Endodermal cell (in vitro differentiated cells): ENCODE results near the gene GSTM4. TPM values are rescaled to one million over a fixed set of nuclear protein-coding genes. Genes with fewer than 3 reads are reported as not detected.

Experiments used
- DNase-seq: peaks from one replicate; pipeline ENCODE4 v3.0.0-alpha.2; 2017
- H3K27ac ChIP-seq: 2 replicates; pipeline ENCODE4 v1.5.1; 2013; ENCODE audit warnings: mild to moderate bottlenecking, low read depth, low read length, moderate library complexity
- H3K27me3 ChIP-seq: 2 replicates; pipeline ENCODE4 v1.6.1; 2013; ENCODE audit warnings: mild to moderate bottlenecking, low read length, moderate library complexity; ENCODE audit not compliant: insufficient read depth, control insufficient read depth, poor library complexity, severe bottlenecking
- H3K36me3 ChIP-seq: 2 replicates; pipeline ENCODE4 v1.7.0; 2013; ENCODE audit warnings: mild to moderate bottlenecking, low read length, moderate library complexity; ENCODE audit not compliant: control insufficient read depth, insufficient read depth
- H3K4me1 ChIP-seq: one replicate; pipeline ENCODE4 v1.7.0; 2013; ENCODE audit warnings: low read length; ENCODE audit not compliant: control insufficient read depth, insufficient read depth
- H3K4me3 ChIP-seq: 2 replicates; pipeline ENCODE4 v1.5.1; 2013; ENCODE audit warnings: mild to moderate bottlenecking, low read length, moderate library complexity
- H3K9ac ChIP-seq: 2 replicates; pipeline ENCODE4 v1.6.1; 2013; ENCODE audit warnings: mild to moderate bottlenecking, low read length, moderate library complexity; ENCODE audit not compliant: poor library complexity, severe bottlenecking; ENCODE audit errors: extremely low read depth
- H3K9me3 ChIP-seq: 2 replicates; pipeline ENCODE4 v1.6.1; 2013; ENCODE audit warnings: mild to moderate bottlenecking, low read length, moderate library complexity; ENCODE audit not compliant: control insufficient read depth
- H3K27ac Mint-ChIP-seq: 2 replicates; pipeline ENCODE4 v1.8.0; 2020; ENCODE audit warnings: mixed read lengths
- H3K27me3 Mint-ChIP-seq: 2 replicates; pipeline ENCODE4 v1.8.0; 2021; ENCODE audit warnings: mild to moderate bottlenecking, mixed read lengths; ENCODE audit not compliant: insufficient read depth
- H3K36me3 Mint-ChIP-seq: 2 replicates; pipeline ENCODE4 v1.8.0; 2020; ENCODE audit warnings: low read depth, mixed read lengths
- H3K4me1 Mint-ChIP-seq: 2 replicates; pipeline ENCODE4 v1.8.0; 2020; ENCODE audit warnings: mixed read lengths
- H3K4me3 Mint-ChIP-seq: 2 replicates; pipeline ENCODE4 v1.8.0; 2020; ENCODE audit warnings: mild to moderate bottlenecking, moderate library complexity, mixed read lengths
- H3K9me3 Mint-ChIP-seq: 2 replicates; pipeline ENCODE4 v1.8.0; 2020; ENCODE audit warnings: mild to moderate bottlenecking, mixed read lengths
- CTCF ChIP-seq: fragments of 200-600 bp; sonication (generic); conservative IDR thresholded peaks from 2 replicates; pipeline ENCODE4 v1.5.0; 2021; ENCODE audit warnings: antibody characterized with exemption, mild to moderate bottlenecking
- WGBS, 2 experiments: methylation state at CpG; one replicate each; pipeline versions ENCODE4 v1.1.5 to v1.1.7; 2013; ENCODE audit warnings: missing lambda C conversion rate in 2 of 2, mixed read lengths in 1 of 2; ENCODE audit not compliant: insufficient coverage in 1 of 2, insufficient read length in 1 of 2; 5-methylcytosine and 5-hydroxymethylcytosine counted together
- total RNA-seq, 2 donors: library from RNA; stranded (reverse); fragmentation: NEBNext Ultra II Directional in 1 of 2; extraction: Animal tissue kit (Norgen Biotek cat#: 25700) in 1 of 2; gene quantifications; 2 replicates in 1 of 2; 3 replicates in 1 of 2; pipeline ENCODE4 v1.2.1, GENCODE V29; 2021

Gene GSTM4
- total RNA-seq, 2 donors from 2014 or later = 20.1 to 28.5 TPM

- TF ChIP-seq CTCF = peak; percentile 30
- no peak overlapping the region for H3K9ac ChIP-seq
- H3K27me3 Mint-ChIP-seq = peaks cover 35% of the 10 kb centered on the region
- H3K36me3 ChIP-seq = no peaks in the 10 kb centered on the region
- no peak overlapping the region for H3K27ac Mint-ChIP-seq
- H3K4me1 Mint-ChIP-seq = no peaks in the 10 kb centered on the region
- H3K36me3 Mint-ChIP-seq = no peaks in the 10 kb centered on the region
- H3K4me1 ChIP-seq = no peaks in the 10 kb centered on the region
- H3K9me3 Mint-ChIP-seq = peaks cover 6% of the 10 kb centered on the region
- H3K4me3 ChIP-seq = no peak overlapping the region
- no peak for DNase-seq
- H3K27me3 ChIP-seq = peaks cover 39% of the 10 kb centered on the region
- H3K27ac ChIP-seq = no peak overlapping the region
- H3K9me3 ChIP-seq = peaks cover 3% of the 10 kb centered on the region
- H3K4me3 Mint-ChIP-seq = no peak overlapping the region
- 83 to 89% methylated on average over 2 to 4 of the region's 4 CpGs for WGBS, 2 experiments
Measured at GRCh38 chr1:109649491-109649914, 6.4 kb upstream of the GSTM4 start.

GRCh38 chr1:109650609-109651008, 5.3 kb upstream of the GSTM4 start:
- Mint-ChIP-seq H3K9me3 (peaks cover 6% of the 10 kb centered on the region), H3K36me3 (no peaks in the 10 kb centered on the region), H3K4me3 (no peak overlapping the region), H3K4me1 (peaks cover 3% of the 10 kb centered on the region), H3K27me3 (peaks cover 43% of the 10 kb centered on the region), H3K27ac (no peak overlapping the region)
- Histone ChIP-seq H3K27ac (no peak overlapping the region), H3K4me3 (no peak overlapping the region), H3K4me1 (no peaks in the 10 kb centered on the region), H3K9me3 (peaks cover 3% of the 10 kb centered on the region), H3K36me3 (no peaks in the 10 kb centered on the region), H3K9ac (no peak overlapping the region), H3K27me3 (peaks cover 44% of the 10 kb centered on the region)
- no peak for DNase-seq
- no peak for TF ChIP-seq CTCF
- 89 to 100% methylated on average over 1 to 3 of the region's 3 CpGs for WGBS, 2 experiments

GRCh38 chr1:109652402-109652801, 3.5 kb upstream of the GSTM4 start:
- Mint-ChIP-seq H3K4me1 (peaks cover 3% of the 10 kb centered on the region), H3K27ac (no peak overlapping the region), H3K36me3 (no peaks in the 10 kb centered on the region), H3K4me3 (no peak overlapping the region), H3K27me3 (peaks cover 43% of the 10 kb centered on the region), H3K9me3 (no peaks in the 10 kb centered on the region)
- H3K27me3 ChIP-seq = peaks cover 44% of the 10 kb centered on the region
- no peaks in the 10 kb centered on the region for H3K4me1 ChIP-seq
- H3K9me3 ChIP-seq = no peaks in the 10 kb centered on the region
- no peak overlapping the region for H3K9ac ChIP-seq
- no peak overlapping the region for H3K27ac ChIP-seq
- no peaks in the 10 kb centered on the region for H3K36me3 ChIP-seq
- no peak for TF ChIP-seq CTCF
- WGBS, 2 experiments = 93% methylated on average over 2 of the region's 2 CpGs; no CpG with 5 or more reads in 1 of the 2 experiments
- no peak overlapping the region for H3K4me3 ChIP-seq
- no peak for DNase-seq
